Kidney (tissue), 14 donors: ENCODE measurements around the gene GLIPR1L2. TPM values are rescaled to one million over a fixed set of nuclear protein-coding genes. Genes with fewer than 3 reads are reported as not detected.
"Not testable (repeated sequence)": the region's sequence is repeated elsewhere in the genome, so short reads cannot be mapped to it uniquely, and the experiment has no call there.

Experiments
- DNase-seq, 5 donors: peaks; one replicate each; pipeline ENCODE4 v3.0.0-alpha.2; 2013 to 2020
- FAIRE-seq: peaks from 2 replicates; lab custom pipeline; 2012; peaks lifted over from hg19 to GRCh38; lab: Jason Lieb, UNC
- H3K27ac ChIP-seq, 2 donors: one replicate each; pipeline ENCODE4 v1.7.0; 2013; ENCODE audit warnings: low read depth in 2 of 2, low read length in 2 of 2, inconsistent platforms in 1 of 2
- H3K27me3 ChIP-seq: one replicate; pipeline ENCODE4 v1.7.1; 2013; ENCODE audit warnings: low read length, inconsistent platforms; ENCODE audit not compliant: control insufficient read depth, insufficient read depth
- H3K36me3 ChIP-seq, 3 donors: one replicate each; pipeline versions ENCODE4 v1.7.0 to v1.7.1; 2013; ENCODE audit warnings: low read length in 3 of 3, control low read depth in 1 of 3, inconsistent platforms in 1 of 3; ENCODE audit not compliant: insufficient read depth in 3 of 3, control insufficient read depth in 2 of 3
- H3K4me1 ChIP-seq, 3 donors: one replicate each; pipeline versions ENCODE4 v1.7.0 to v1.7.1; 2013; ENCODE audit warnings: low read length in 3 of 3, inconsistent platforms in 1 of 3, low read depth in 1 of 3; ENCODE audit not compliant: control insufficient read depth in 2 of 3, insufficient read depth in 2 of 3
- H3K4me3 ChIP-seq, 3 donors: one replicate each; pipeline versions ENCODE4 v1.7.0 to v1.8.1; 2013; ENCODE audit warnings: low read length in 3 of 3, control low read depth in 1 of 3, inconsistent platforms in 1 of 3
- H3K9ac ChIP-seq, 3 donors: one replicate each; pipeline versions ENCODE4 v1.7.0 to v1.7.1; 2013; ENCODE audit warnings: low read length in 3 of 3, control low read depth in 1 of 3, inconsistent platforms in 1 of 3
- H3K9me3 ChIP-seq, 3 donors: one replicate each; pipeline versions ENCODE4 v1.7.0 to v1.7.1; 2013; ENCODE audit warnings: low read length in 3 of 3, control low read depth in 1 of 3, inconsistent platforms in 1 of 3; ENCODE audit not compliant: control insufficient read depth in 2 of 3, insufficient read depth in 1 of 3
- intact Hi-C: fragments of 100-400 bp; cut with DNase I; formaldehyde crosslinking; loops from one replicate; pipeline ENCODE4 v1.11.1; 2022
- polyA plus RNA-seq: library from polyadenylated mRNA; stranded (reverse); fragments of 350-450 nt; fragmentation: Illumina TruSeq; extraction: RNeasy Lipid Tissue Mini Kit (QIAGEN cat#74804); gene quantifications from one replicate; pipeline ENCODE4 v1.2.3, GENCODE V29; 2014; ENCODE audit warnings: low read depth, low replicate concordance; ENCODE audit not compliant: insufficient read depth
- total RNA-seq: library from RNA; stranded (reverse); fragmentation: NEBNext Ultra II Directional; extraction: Animal tissue kit (Norgen Biotek cat#: 25700); gene quantifications from one replicate; pipeline ENCODE4 v1.2.1, GENCODE V29; 2021
- TF ChIP-seq, protein P1 (sequence below): IDR thresholded peaks from 3 replicates; pipeline ENCODE4 v1.5.1; 2012; ENCODE audit warnings: mild to moderate bottlenecking, moderate library complexity, borderline replicate concordance; ENCODE audit not compliant: insufficient read depth; ENCODE audit errors: extremely low read depth
- donor health status: control.
- donor health status: control.
- donor health status: control.
- donor health status: control.
- donor health status: control.
- donor health status: DM: yes; HTN: yes; CAD: no.
- donor health status: Normal renal cell carcinoma (clear cell type).

GLIPR1L2 gene
- total and polyA plus RNA-seq, 2 donors from 2014 or later, result 0.65 to 1.1 TPM

DNA sequence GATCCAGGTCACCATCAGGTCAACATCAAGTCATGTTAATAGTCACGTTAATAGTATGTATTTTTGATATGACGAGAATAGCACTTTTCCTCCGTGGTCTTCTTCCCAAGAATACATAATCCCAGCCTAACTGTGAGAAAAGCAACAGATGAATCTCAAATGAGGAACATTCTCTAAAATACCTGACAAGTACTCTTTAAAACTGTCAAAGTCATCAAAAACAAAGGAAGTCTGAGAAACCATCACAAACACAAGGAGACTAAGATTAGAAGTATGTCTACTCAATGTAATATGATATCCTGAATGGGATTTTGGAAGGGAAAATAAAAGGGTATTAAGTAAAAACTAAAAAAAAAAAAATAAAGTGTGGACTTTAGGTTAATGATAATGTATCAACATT, 52.8 kb downstream of the GLIPR1L2 start:
- no peaks in the 10 kb centered on the region for H3K9me3 ChIP-seq
- H3K9ac ChIP-seq, result no peak overlapping the region
- no peak overlapping the region for H3K27ac ChIP-seq
- DNase-seq (no peak), FAIRE-seq (no peak)
- H3K4me3 ChIP-seq, result no peak overlapping the region
- intact Hi-C loops, result no loop called here
- H3K36me3 ChIP-seq, result no peaks in the 10 kb centered on the region
- H3K27me3 ChIP-seq, result no peaks in the 10 kb centered on the region
- TF ChIP-seq, protein P1, sequence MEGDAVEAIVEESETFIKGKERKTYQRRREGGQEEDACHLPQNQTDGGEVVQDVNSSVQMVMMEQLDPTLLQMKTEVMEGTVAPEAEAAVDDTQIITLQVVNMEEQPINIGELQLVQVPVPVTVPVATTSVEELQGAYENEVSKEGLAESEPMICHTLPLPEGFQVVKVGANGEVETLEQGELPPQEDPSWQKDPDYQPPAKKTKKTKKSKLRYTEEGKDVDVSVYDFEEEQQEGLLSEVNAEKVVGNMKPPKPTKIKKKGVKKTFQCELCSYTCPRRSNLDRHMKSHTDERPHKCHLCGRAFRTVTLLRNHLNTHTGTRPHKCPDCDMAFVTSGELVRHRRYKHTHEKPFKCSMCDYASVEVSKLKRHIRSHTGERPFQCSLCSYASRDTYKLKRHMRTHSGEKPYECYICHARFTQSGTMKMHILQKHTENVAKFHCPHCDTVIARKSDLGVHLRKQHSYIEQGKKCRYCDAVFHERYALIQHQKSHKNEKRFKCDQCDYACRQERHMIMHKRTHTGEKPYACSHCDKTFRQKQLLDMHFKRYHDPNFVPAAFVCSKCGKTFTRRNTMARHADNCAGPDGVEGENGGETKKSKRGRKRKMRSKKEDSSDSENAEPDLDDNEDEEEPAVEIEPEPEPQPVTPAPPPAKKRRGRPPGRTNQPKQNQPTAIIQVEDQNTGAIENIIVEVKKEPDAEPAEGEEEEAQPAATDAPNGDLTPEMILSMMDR, result no peak
- H3K4me1 ChIP-seq, result peaks cover 0 to 8% (median 0%) of the 10 kb centered on the region in 3 donors

DNA sequence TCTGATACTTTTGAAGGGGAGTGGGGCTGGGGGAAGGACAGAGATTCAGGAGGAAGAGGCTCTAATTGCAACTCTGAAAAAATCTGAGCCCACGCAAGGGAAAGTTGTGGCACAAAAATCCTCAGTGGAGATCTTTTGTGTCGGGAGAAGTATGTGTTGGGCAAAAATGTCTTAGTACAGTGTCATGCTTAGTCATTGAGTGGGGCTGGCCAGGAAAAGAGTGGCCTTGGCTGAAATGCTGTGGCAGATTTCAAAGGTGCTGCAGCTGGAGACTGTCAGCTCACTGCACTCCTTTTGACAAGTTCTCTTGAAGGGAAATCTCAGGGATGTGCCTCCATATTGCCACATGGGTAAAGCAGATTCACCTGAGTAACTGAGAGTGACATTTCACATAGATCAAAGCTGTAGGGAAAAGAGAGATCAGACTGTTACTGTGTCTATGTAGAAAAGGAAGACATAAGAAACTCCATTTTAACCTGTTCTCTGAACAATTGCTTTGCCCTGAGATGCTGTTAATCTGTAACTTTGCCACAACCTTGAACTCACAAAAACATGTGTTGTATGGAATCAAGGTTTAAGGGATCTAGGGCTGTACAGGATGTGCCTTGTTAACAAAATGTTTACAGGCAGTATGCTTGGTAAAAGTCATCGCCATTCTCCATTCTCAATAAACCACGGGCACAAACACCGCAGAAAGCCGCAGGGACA, 53.7 kb downstream of the GLIPR1L2 start:
- TF ChIP-seq, protein P1, result no peak

GRCh38 chr12:75445137-75445507, 54.2 kb downstream of the GLIPR1L2 start:
- H3K36me3 ChIP-seq, intact Hi-C loops, H3K27ac ChIP-seq, FAIRE-seq, H3K9ac ChIP-seq, DNase-seq, H3K4me3 ChIP-seq, H3K27me3 ChIP-seq, H3K9me3 ChIP-seq, H3K4me1 ChIP-seq: not testable (repeated sequence)

More for the DNA sequence above, 53.7 kb downstream of the GLIPR1L2 start:
- Histone ChIP-seq H3K9me3 (no peaks in the 10 kb centered on the region), H3K27ac (no peak overlapping the region), H3K9ac (no peak overlapping the region), H3K36me3 (no peaks in the 10 kb centered on the region), H3K4me3 (no peak overlapping the region), H3K27me3 (no peaks in the 10 kb centered on the region), H3K4me1 (peaks cover 0 to 8% (median 0%) of the 10 kb centered on the region in 3 donors)
- DNase-seq (peak in 2 of 5 donors; percentile 11 to 16), FAIRE-seq (no peak)
- intact Hi-C loops, result no loop called here

- DNase-seq (no peak), FAIRE-seq (no peak)
- Histone ChIP-seq H3K27me3 (no peaks in the 10 kb centered on the region), H3K36me3 (no peaks in the 10 kb centered on the region), H3K4me1 (peaks cover 0 to 6% (median 0%) of the 10 kb centered on the region in 3 donors), H3K9me3 (no peaks in the 10 kb centered on the region), H3K27ac (no peak overlapping the region), H3K4me3 (no peak overlapping the region), H3K9ac (no peak overlapping the region)
- TF ChIP-seq, protein P1, result no peak
- intact Hi-C loops, result no loop called here
These were observed 56.0 kb downstream of the GLIPR1L2 start for GRCh38 chr12:75446857-75447256.
